Measurements from ENCODE around the gene JMJD4. TPM values are rescaled to one million over a fixed set of nuclear protein-coding genes. Genes with fewer than 3 reads are reported as not detected.

The JMJD4 gene
- total and polyA plus RNA-seq, 9 of the 15 experiments (the other 6 are each of a cell fraction or from before 2014, with no cell fraction given), result 1.4 to 42.6 (median 29.2) TPM

- Histone ChIP-seq H3K4me1 (replicated peaks in 1 of 2; ENCODE audit: control insufficient read depth in 2 of 2, insufficient read depth in 2 of 2, low read length in 2 of 2) (no peaks in the 10 kb centered on the region; a peak in 1 of 5 replicates), H3K9me1 (ENCODE audit: control insufficient read depth, insufficient read depth, low read length) (no peaks in the 10 kb centered on the region), H3K27me3 (ENCODE audit: control insufficient read depth in 2 of 2, insufficient read depth in 2 of 2, low read length in 2 of 2) (peaks cover 0 to 2% of the 10 kb centered on the region in 2 experiments; a peak in 2 of 5 replicates), H3K27ac (ENCODE audit: extremely low read depth, low read depth, low read length) (no peak overlapping the region), H3K9ac (ENCODE audit: insufficient read depth in 1 of 2, low read depth in 2 of 2, low read length in 2 of 2) (no peak overlapping the region), H3K4me3 (no peak overlapping the region), H3K36me3 (ENCODE audit: control insufficient read depth, insufficient read depth, low read length) (no peaks in the 10 kb centered on the region), H2AFZ (ENCODE audit: low read depth, low read length) (no peak overlapping the region), H3K9me3 (replicated peaks; ENCODE audit: control insufficient read depth, insufficient read depth, low read depth, low read length) (no peaks in the 10 kb centered on the region; the same call in 1 of the 2 replicates), H3K79me2 (ENCODE audit: control insufficient read depth, insufficient read depth, low read length) (no peaks in the 10 kb centered on the region), H4K20me1 (replicated peaks; ENCODE audit: control insufficient read depth, insufficient read depth, low read length) (no peaks in the 10 kb centered on the region), H3K4me2 (ENCODE audit: insufficient read depth, low read length) (no peak overlapping the region)
- TF ChIP-seq MITF (IDR thresholded peaks at IDR 0.05) (no peak), SIN3B (IDR thresholded peaks at IDR 0.05; ENCODE audit: low read depth) (no peak), ZNF609 (CRISPR knock-in tag; IDR thresholded peaks at IDR 0.05; ENCODE audit: borderline replicate concordance) (no peak), ADNP (tag; IDR thresholded peaks at IDR 0.05) (no peak), UBTF (IDR thresholded peaks at IDR 0.05; ENCODE audit: borderline replicate concordance in 1 of 2, low read depth in 2 of 2, low read length in 2 of 2) (no peak), CLOCK (CRISPR knock-in tag; IDR thresholded peaks at IDR 0.05; ENCODE audit: borderline replicate concordance) (no peak), RBM39 (optimal IDR thresholded peaks at IDR 0.05; ENCODE audit: low read depth, low read length) (no peak)
- ATAC-seq (no peak), DNase-seq (ENCODE audit: extremely low read depth in 1 of 4, low spot score in 3 of 4) (no peak), FAIRE-seq (no peak)
- in situ Hi-C loops (cut with MboI), result no loop called here
- ChIA-PET CTCF (ENCODE audit: low intra/inter-chr PET ratio) (no interaction called here), POLR2A (no interaction called here)
- intact Hi-C loops (cut with micrococcal nuclease), result no loop called here
- no TSS peak for BruUV-seq (replicated peaks)
- 0% methylated on average over 1 of the region's 1 CpG for WGBS (ENCODE audit: insufficient coverage, low coverage, missing lambda C conversion rate)
Measured at GRCh38 chr1:227709451-227709850, 25.7 kb downstream of the JMJD4 start.
